ENCODE measurements around the gene EHMT1. TPM values are rescaled to one million over a fixed set of nuclear protein-coding genes. Genes with fewer than 3 reads are reported as not detected.

EHMT1 gene
- total RNA-seq, 2 donors from 2014 or later: 56.2 to 97.9 TPM

GRCh38 chr9:137798901-137799629 is 180.3 kb downstream of the EHMT1 start:
- peaks cover 5% of the 10 kb centered on the region for H3K36me3 ChIP-seq
- H3K27ac ChIP-seq: no peak overlapping the region
- H3K27me3 ChIP-seq: no peaks in the 10 kb centered on the region
- DNase-seq: no peak
- intact Hi-C loops (cut with DNase I): no loop called here
- H3K9ac ChIP-seq (ENCODE audit: low read depth in 2 of 2, low read length in 2 of 2): no peak overlapping the region
- H3K4me3 ChIP-seq: no peak overlapping the region
- no peak for TF ChIP-seq CTCF (IDR thresholded peaks at IDR 0.05)
- H3K4me1 ChIP-seq: no peaks in the 10 kb centered on the region
- H3K9me3 ChIP-seq: no peaks in the 10 kb centered on the region

GRCh38 chr9:137799630-137799983 is 180.8 kb downstream of the EHMT1 start:
- no peak for DNase-seq
- H3K27me3 ChIP-seq: no peaks in the 10 kb centered on the region
- no peak overlapping the region for H3K4me3 ChIP-seq
- intact Hi-C loops (cut with DNase I): no loop called here
- no peak for TF ChIP-seq CTCF (IDR thresholded peaks at IDR 0.05)
- H3K4me1 ChIP-seq: no peaks in the 10 kb centered on the region
- no peak overlapping the region for H3K27ac ChIP-seq
- no peaks in the 10 kb centered on the region for H3K9me3 ChIP-seq
- peaks cover 5% of the 10 kb centered on the region for H3K36me3 ChIP-seq
- no peak overlapping the region for H3K9ac ChIP-seq (ENCODE audit: low read depth in 2 of 2, low read length in 2 of 2)

- TF ChIP-seq CTCF (IDR thresholded peaks at IDR 0.05): no peak
- no peak for DNase-seq
- Histone ChIP-seq H3K4me1 (no peaks in the 10 kb centered on the region), H3K4me3 (no peak overlapping the region), H3K27me3 (no peaks in the 10 kb centered on the region), H3K27ac (no peak overlapping the region), H3K36me3 (peaks cover 5% of the 10 kb centered on the region), H3K9me3 (no peaks in the 10 kb centered on the region), H3K9ac (ENCODE audit: low read depth in 2 of 2, low read length in 2 of 2) (no peak overlapping the region)
- intact Hi-C loops (cut with DNase I): no loop called here
Observed at GRCh38 chr9:137800196-137801022, 181.6 kb downstream of the EHMT1 start.

- Histone ChIP-seq H3K36me3 (peaks cover 5% of the 10 kb centered on the region), H3K4me3 (no peak overlapping the region), H3K27me3 (no peaks in the 10 kb centered on the region), H3K27ac (no peak overlapping the region), H3K9ac (ENCODE audit: low read depth in 2 of 2, low read length in 2 of 2) (no peak overlapping the region), H3K9me3 (no peaks in the 10 kb centered on the region), H3K4me1 (no peaks in the 10 kb centered on the region)
- no peak for TF ChIP-seq CTCF (IDR thresholded peaks at IDR 0.05)
- intact Hi-C loops (cut with DNase I): no loop called here
- DNase-seq: no peak
Observed at GRCh38 chr9:137801023-137801319, 182.2 kb downstream of the EHMT1 start.

GRCh38 chr9:137802021-137802420 is 183.2 kb downstream of the EHMT1 start:
- Histone ChIP-seq H3K27ac (no peak overlapping the region), H3K36me3 (peaks cover 5% of the 10 kb centered on the region), H3K27me3 (no peaks in the 10 kb centered on the region), H3K9ac (ENCODE audit: low read depth in 2 of 2, low read length in 2 of 2) (no peak overlapping the region), H3K4me3 (no peak overlapping the region), H3K9me3 (no peaks in the 10 kb centered on the region), H3K4me1 (no peaks in the 10 kb centered on the region)
- no peak for TF ChIP-seq CTCF (IDR thresholded peaks at IDR 0.05)
- intact Hi-C loops (cut with DNase I): no loop called here
- no peak for DNase-seq

All from colonic mucosa (tissue), 4 donors.